K562 (cell line): ENCODE data around the gene PTPRE. TPM values are rescaled to one million over a fixed set of nuclear protein-coding genes. Genes with fewer than 3 reads are reported as not detected.

Experiments
- C11orf30 ChIP-seq: fragments of 450-650 bp; IDR thresholded peaks from 2 replicates; pipeline ENCODE4 v1.6.1; 2016; ENCODE audit warnings: low read depth, mild to moderate bottlenecking
- CBFB ChIP-seq: sonication (generic); formaldehyde crosslinking; IDR thresholded peaks from 2 replicates; pipeline ENCODE4 v1.4.0; 2020; ENCODE audit warnings: mild to moderate bottlenecking, missing genetic modification reagents
- KDM5B ChIP-seq: fragments of 200-600 bp; sonication (generic); IDR thresholded peaks from 2 replicates; pipeline ENCODE4 v1.6.1; 2012; ENCODE audit warnings: low read depth, mild to moderate bottlenecking, moderate library complexity, low read length, control low read depth, inconsistent platforms; ENCODE audit not compliant: insufficient replicate concordance
- LEF1 ChIP-seq: fragments of 450-650 bp; IDR thresholded peaks from 2 replicates; pipeline ENCODE4 v1.6.1; 2016; ENCODE audit warnings: mild to moderate bottlenecking
- RUNX1 ChIP-seq: sonication (generic); IDR thresholded peaks from 2 replicates; pipeline ENCODE4 v1.6.1; 2016; ENCODE audit warnings: antibody characterized with exemption, low read depth
- SMARCA5 ChIP-seq: fragments of 450-650 bp; IDR thresholded peaks from 2 replicates; pipeline ENCODE4 v1.6.1; 2016
- ZBTB40 ChIP-seq, 2 experiments: fragments of 450-650 bp in 1 of 2; sonication (generic) in 1 of 2; formaldehyde crosslinking in 1 of 2; IDR thresholded peaks; 2 replicates each; pipeline versions ENCODE4 v1.7.1 to v1.9.0; 2016 to 2022; ENCODE audit warnings: inconsistent platforms in 1 of 2, mild to moderate bottlenecking in 1 of 2, missing genetic modification reagents in 1 of 2
- ZKSCAN8 ChIP-seq: fragments of 200-800 bp; sonication (Bioruptor generic); IDR thresholded peaks from 2 replicates; pipeline ENCODE4 v1.6.1; 2016; ENCODE audit warnings: missing genetic modification characterization, missing compliant biosample characterization
- ZNF174 ChIP-seq: fragments of 250-450 bp; sonication (Bioruptor Pico); IDR thresholded peaks from 2 replicates; pipeline ENCODE4 v1.4.0; 2020; ENCODE audit warnings: mild to moderate bottlenecking
- ZNF354B ChIP-seq: fragments of 250-450 bp; sonication (Bioruptor Pico); IDR thresholded peaks from 2 replicates; pipeline ENCODE4 v1.4.0; 2020
- polyA plus RNA-seq, 8 experiments: library from polyadenylated mRNA; depleted of rRNA in 4 of 8; stranded (reverse) in 5 of 8; unstranded in 3 of 8; fragments of >200 nt; fragmentation: Nextera tagmentation in 2 of 8; fragmentation: Illumina TruSeq in 1 of 8; extraction: Ambion mirVana in 2 of 8; extraction: Trizol in 1 of 8; gene quantifications; 2 replicates each; pipeline versions ENCODE4 v1.2.1 to v1.2.3, GENCODE V29; 2011 to 2014; ENCODE audit warnings: inconsistent platforms in 1 of 8, missing spikeins in 1 of 8
- total RNA-seq, 7 experiments: library from RNA; depleted of rRNA in 6 of 7; stranded (reverse); fragments of >200 nt in 6 of 7; fragmentation: Illumina TruSeq in 2 of 7; extraction: Trizol in 2 of 7; gene quantifications; 2 replicates each; pipeline versions ENCODE4 v1.2.1 to v1.2.3, GENCODE V29; 2011 to 2021; ENCODE audit warnings: low replicate concordance in 1 of 7

Gene PTPRE
- total and polyA plus RNA-seq, 9 of the 15 experiments (the other 6 are each of a cell fraction or from before 2014, with no cell fraction given) = 0.01 to 0.13 (median 0.04) TPM; not detected in 4

GRCh38 chr10:128125944-128126764 lies 219.3 kb downstream of the PTPRE start, which contains the start of gene MKI67 (continued):
- TF ChIP-seq ZBTB40 (IDR thresholded peaks at IDR 0.05) (no peak), ZBTB40 (CRISPR knock-in tag; IDR thresholded peaks at IDR 0.05) (no peak), LEF1 (no peak), KDM5B (no peak), ZKSCAN8 (CRISPR knock-in tag) (no peak), RUNX1 (no peak), C11orf30 (no peak), ZNF354B (CRISPR knock-in tag) (no peak), CBFB (no peak), ZNF174 (CRISPR knock-in tag) (no peak), SMARCA5 (no peak)
